HEK293T (cell line): Measurements from ENCODE around the gene KIAA1755.

ENCODE experiments used
- CTCF ChIA-PET: fragments of 350-600 bp; formaldehyde crosslinking; extraction: SDS; loops from one replicate; lab custom pipeline; 2021; ENCODE audit warnings: antibody characterized with exemption, inconsistent platforms; lab: Yijun Ruan, JAX
- POLR2A ChIA-PET: fragments of 350-600 bp; formaldehyde crosslinking; extraction: SDS; loops from one replicate; lab custom pipeline; 2020; ENCODE audit warnings: antibody characterized with exemption, inconsistent platforms; lab: Yijun Ruan, JAX
- DNase-seq: peaks from one replicate; pipeline ENCODE4 v3.0.0; 2012; ENCODE audit warnings: mixed read lengths; ENCODE audit errors: extremely low spot score
- ARNT ChIP-seq: fragments of 450-650 bp; IDR thresholded peaks from 2 replicates; pipeline ENCODE4 v1.6.1; 2017; ENCODE audit warnings: mild to moderate bottlenecking
- BHLHE40 ChIP-seq: fragments of 450-650 bp; IDR thresholded peaks from 2 replicates; pipeline ENCODE4 v1.6.1; 2016; ENCODE audit warnings: mild to moderate bottlenecking, moderate library complexity, borderline replicate concordance
- CTBP1 ChIP-seq: fragments of 450-650 bp; IDR thresholded peaks from 2 replicates; pipeline ENCODE4 v1.6.1; 2016; ENCODE audit warnings: borderline replicate concordance
- ELF4 ChIP-seq: fragments of 450-650 bp; IDR thresholded peaks from 2 replicates; pipeline ENCODE4 v1.6.1; 2017; ENCODE audit warnings: antibody characterized with exemption
- FOXA1 ChIP-seq: fragments of 450-650 bp; IDR thresholded peaks from 2 replicates; pipeline ENCODE4 v1.6.1; 2016; ENCODE audit warnings: mild to moderate bottlenecking
- FOXK2 ChIP-seq: fragments of 450-650 bp; IDR thresholded peaks from 2 replicates; pipeline ENCODE4 v1.6.1; 2016; ENCODE audit warnings: mild to moderate bottlenecking
- FOXM1 ChIP-seq: fragments of 450-650 bp; IDR thresholded peaks from 2 replicates; pipeline ENCODE4 v1.6.1; 2017; ENCODE audit warnings: mild to moderate bottlenecking, borderline replicate concordance
- HDGF ChIP-seq: fragments of 450-650 bp; IDR thresholded peaks from 2 replicates; pipeline ENCODE4 v1.6.1; 2017; ENCODE audit warnings: antibody characterized with exemption, borderline replicate concordance
- L3MBTL2 ChIP-seq: fragments of 450-650 bp; conservative IDR thresholded peaks from 2 replicates; pipeline ENCODE4 v1.6.1; 2016; ENCODE audit warnings: mild to moderate bottlenecking
- LEF1 ChIP-seq: fragments of 450-650 bp; IDR thresholded peaks from 2 replicates; pipeline ENCODE4 v1.6.1; 2017; ENCODE audit warnings: mild to moderate bottlenecking, borderline replicate concordance
- NFRKB ChIP-seq: fragments of 450-650 bp; IDR thresholded peaks from 2 replicates; pipeline ENCODE4 v1.6.1; 2016; ENCODE audit warnings: mild to moderate bottlenecking, moderate library complexity
- PKNOX1 ChIP-seq: fragments of 450-650 bp; IDR thresholded peaks from 2 replicates; pipeline ENCODE4 v1.6.1; 2016
- SP1 ChIP-seq: fragments of 450-650 bp; IDR thresholded peaks from 2 replicates; pipeline ENCODE4 v1.6.1; 2017
- SUZ12 ChIP-seq: fragments of 450-650 bp; IDR thresholded peaks from 2 replicates; pipeline ENCODE4 v1.6.1; 2016; ENCODE audit warnings: mild to moderate bottlenecking
- TARDBP ChIP-seq: fragments of 450-650 bp; IDR thresholded peaks from 2 replicates; pipeline ENCODE4 v1.6.1; 2016
- ZNF384 ChIP-seq: fragments of 450-650 bp; IDR thresholded peaks from 2 replicates; pipeline ENCODE4 v1.6.1; 2016

KIAA1755 gene

DNA sequence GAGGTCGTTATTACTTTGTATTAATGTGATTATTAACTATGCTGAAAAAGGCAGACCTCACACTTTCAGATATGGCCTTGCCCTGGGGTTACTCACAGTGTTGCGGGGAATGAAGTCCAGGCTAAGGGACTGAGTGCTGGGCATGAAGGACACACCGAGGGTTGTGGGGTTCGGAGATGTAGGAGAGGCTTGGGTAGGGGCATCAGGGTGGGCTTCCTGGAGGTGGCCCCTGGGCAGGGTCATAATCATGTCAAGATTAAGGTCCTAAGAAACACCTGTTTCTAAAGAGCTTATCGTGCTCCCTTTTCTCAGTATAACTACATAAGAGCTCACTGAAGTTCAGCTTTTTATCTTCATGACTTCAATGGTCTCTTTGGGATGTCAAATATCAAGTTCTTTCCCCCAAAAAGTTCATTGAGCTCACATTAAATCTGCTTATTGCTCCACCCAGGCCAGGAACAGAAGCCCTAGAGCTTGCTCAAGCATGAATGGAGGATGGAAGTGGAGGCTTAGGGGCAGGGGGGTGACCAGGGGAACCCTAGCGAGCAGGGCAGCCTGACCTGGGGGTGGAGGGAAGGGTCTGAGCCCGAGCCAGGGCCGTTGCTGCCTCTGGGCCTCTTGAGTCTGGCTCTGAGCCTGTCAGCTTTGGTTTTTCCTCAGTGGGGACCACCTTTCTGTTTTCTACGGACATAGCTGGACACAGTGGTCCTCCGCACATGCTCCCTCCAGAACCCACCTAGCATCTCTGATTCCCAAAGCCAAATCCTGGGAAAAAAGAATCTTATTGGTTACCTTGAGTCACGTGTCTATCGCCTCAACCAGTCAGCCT, 58.2 kb downstream of the KIAA1755 start:
- TF ChIP-seq PKNOX1 (no peak), ELF4 (no peak), HDGF (no peak), CTBP1 (no peak), LEF1 (no peak), SP1 (no peak), FOXA1 (no peak), SUZ12 (no peak), ZNF384 (no peak), TARDBP (no peak), FOXK2 (no peak), L3MBTL2 (no peak), BHLHE40 (no peak)
- ChIA-PET POLR2A (no interaction called here), CTCF (no interaction called here)
- DNase-seq: no peak

DNA sequence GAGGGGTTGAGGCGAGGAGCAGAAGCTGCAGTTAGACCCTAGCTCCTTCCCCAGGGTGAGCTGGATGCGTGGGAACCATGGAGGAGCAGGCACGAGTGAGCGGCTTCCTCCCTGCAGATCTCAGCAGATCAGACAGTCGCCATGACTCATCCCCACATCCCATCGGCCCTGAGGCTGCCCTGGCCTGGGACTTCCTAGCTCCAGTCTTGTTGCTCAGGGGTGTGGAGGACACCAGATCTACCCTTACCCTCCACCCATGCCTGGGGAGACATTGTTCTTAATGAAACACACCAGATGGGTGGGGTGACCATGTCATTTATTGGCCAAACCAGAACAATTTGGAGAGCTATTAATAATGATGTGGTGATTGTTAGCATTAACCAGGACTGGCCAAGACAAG, 59.2 kb downstream of the KIAA1755 start:
- CTCF ChIA-PET: no interaction called here
- no peak for DNase-seq
- POLR2A ChIA-PET: no interaction called here
- TF ChIP-seq FOXK2 (no peak), TARDBP (no peak), ZNF384 (no peak), CTBP1 (no peak)

- no peak for TF ChIP-seq FOXK2
- TF ChIP-seq FOXM1: no peak
- TF ChIP-seq TARDBP: no peak
- no peak for TF ChIP-seq ARNT
- no peak for TF ChIP-seq SP1
- TF ChIP-seq LEF1: no peak
- TF ChIP-seq PKNOX1: no peak
- TF ChIP-seq BHLHE40: no peak
- no peak for TF ChIP-seq NFRKB
- no peak for TF ChIP-seq CTBP1
- TF ChIP-seq L3MBTL2: no peak
- no peak for TF ChIP-seq ELF4
- TF ChIP-seq SUZ12: no peak
- TF ChIP-seq FOXA1: no peak
- TF ChIP-seq ZNF384: no peak
- TF ChIP-seq HDGF: no peak
- POLR2A ChIA-PET: no interaction called here
- CTCF ChIA-PET: no interaction called here
- no peak for DNase-seq
These were observed 59.9 kb downstream of the KIAA1755 start for GRCh38 chr20:38200646-38201045.

- CTCF ChIA-PET: interaction anchor here (0.6 kb wide), 1 partner anchor 41 kb away, joined by 7 read pairs; no protein-coding TSS in a partner anchor
- POLR2A ChIA-PET: no interaction called here
- TF ChIP-seq SP1 (no peak), FOXM1 (no peak), FOXA1 (no peak), L3MBTL2 (no peak), TARDBP (no peak), ARNT (no peak), HDGF (no peak), NFRKB (no peak), BHLHE40 (no peak), CTBP1 (no peak), FOXK2 (no peak), SUZ12 (no peak), LEF1 (no peak), ZNF384 (no peak), PKNOX1 (no peak), ELF4 (no peak)
- no peak for DNase-seq
These were observed 60.8 kb downstream of the KIAA1755 start for GRCh38 chr20:38199501-38200390.

DNA sequence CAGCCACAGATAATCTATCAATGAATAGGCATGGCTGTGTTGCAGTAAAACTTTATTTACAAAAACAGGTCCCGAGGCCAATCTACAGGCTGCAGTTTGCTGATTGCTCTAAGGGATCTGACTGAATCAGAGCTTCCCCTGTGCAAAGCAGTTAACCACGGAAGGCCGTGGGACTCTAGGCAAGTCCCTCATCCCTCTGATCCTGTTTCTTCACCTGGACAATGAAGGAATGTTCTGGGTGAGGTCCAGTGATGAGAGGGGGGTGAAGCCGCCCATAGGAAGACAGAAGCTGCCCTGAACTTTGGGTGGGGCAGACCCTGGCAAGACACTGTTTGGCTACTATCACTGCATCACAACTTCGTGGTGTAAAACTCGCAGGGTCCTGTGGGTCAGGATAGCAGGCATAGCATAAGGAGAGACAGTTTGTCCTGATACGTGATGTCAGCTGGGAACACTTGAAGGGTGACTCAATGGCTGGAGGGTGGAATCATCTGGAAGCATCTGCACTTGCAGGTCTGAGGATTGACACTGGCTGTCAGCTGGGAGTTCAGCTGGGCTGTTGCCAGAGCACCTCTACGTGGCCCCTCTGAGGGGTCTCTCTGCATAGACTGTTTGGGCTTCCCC, 62.2 kb downstream of the KIAA1755 start:
- DNase-seq: no peak
- ChIA-PET POLR2A (no interaction called here), CTCF (no interaction called here)
- no peak for TF ChIP-seq LEF1

DNA sequence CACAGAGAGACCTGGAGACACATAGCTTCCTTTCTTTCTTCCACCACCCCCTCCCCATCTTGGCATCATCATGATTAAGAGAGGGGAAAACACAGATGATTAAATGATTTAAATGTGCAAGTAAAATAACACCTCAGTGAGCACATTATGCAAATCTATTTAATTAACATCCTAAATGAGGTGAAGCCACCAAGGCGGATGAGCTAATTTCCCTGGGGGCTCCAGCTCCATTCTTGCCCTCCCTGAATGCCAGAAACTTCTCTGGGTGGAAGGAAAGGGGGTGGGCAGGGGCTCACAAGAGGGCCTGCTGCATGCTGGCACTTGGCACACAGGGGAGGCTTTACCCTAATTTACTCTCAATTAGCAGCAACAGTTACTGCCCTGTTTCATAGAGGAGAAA, 62.9 kb downstream of the KIAA1755 start:
- no peak for DNase-seq
- TF ChIP-seq LEF1: no peak
- no peak for TF ChIP-seq HDGF
- TF ChIP-seq TARDBP: no peak
- no peak for TF ChIP-seq NFRKB
- no peak for TF ChIP-seq L3MBTL2
- TF ChIP-seq CTBP1: no peak
- TF ChIP-seq FOXA1: no peak
- no peak for TF ChIP-seq FOXM1
- no peak for TF ChIP-seq FOXK2
- CTCF ChIA-PET: no interaction called here
- POLR2A ChIA-PET: no interaction called here
